HepG2 (cell line): ENCODE data around the gene SYNPO. TPM values are rescaled to one million over a fixed set of nuclear protein-coding genes. Genes with fewer than 3 reads are reported as not detected.
A peak's percentile ranks its signal among the peaks of the same experiment; 100 is the strongest.

ENCODE experiments used
- ATAC-seq: fragments of 200-7000 bp; cut with Tn5 transposase; 3 replicates; pipeline ENCODE4 v1.9.1; 2020; ENCODE audit warnings: mild to moderate bottlenecking, moderate library complexity
- BruUV-seq: library from RNA; stranded (reverse); fragments of 400-500 nt; replicated peaks from 2 replicates; lab custom pipeline; 2021; lab: Mats Ljungman, UMichigan
- CTCF ChIA-PET: fragments of 300-600 bp; formaldehyde crosslinking; extraction: SDS; loops from one replicate; lab custom pipeline; 2021; ENCODE audit warnings: low total read pairs, inconsistent platforms, low intra/inter-chr PET ratio; lab: Yijun Ruan, JAX
- POLR2A ChIA-PET: fragments of 350-600 bp; sonication (Branson Sonifier 250); formaldehyde crosslinking; loops from one replicate; lab custom pipeline; 2020; ENCODE audit warnings: antibody characterized with exemption, inconsistent platforms; lab: Yijun Ruan, JAX
- DNase-seq: peaks from one replicate; pipeline ENCODE4 v3.0.0-alpha.2; 2015; ENCODE audit warnings: low spot score
- FAIRE-seq: peaks from 3 replicates; lab custom pipeline; 2011; peaks lifted over from hg19 to GRCh38; lab: Jason Lieb, UNC
- H2AFZ ChIP-seq: one replicate; pipeline ENCODE4 v1.6.1; 2011; ENCODE audit warnings: low read length, inconsistent platforms
- H3K27ac ChIP-seq: fragments of 300-600 bp; 3 replicates; pipeline ENCODE4 v1.8.0; 2011; ENCODE audit warnings: mixed run types, mild to moderate bottlenecking, mixed read lengths, low read length, inconsistent platforms; ENCODE audit not compliant: insufficient read depth; ENCODE audit errors: extremely low read length
- H3K27me3 ChIP-seq, 2 experiments: fragments of 200-600 bp in 1 of 2; 2 replicates in 1 of 2; 3 replicates in 1 of 2; pipeline versions ENCODE4 v1.6.0 to v1.8.0; 2011; ENCODE audit warnings: low read length in 2 of 2, mild to moderate bottlenecking in 2 of 2, moderate library complexity in 2 of 2, inconsistent platforms in 1 of 2; ENCODE audit not compliant: insufficient read depth in 2 of 2, control insufficient read depth in 1 of 2
- H3K36me3 ChIP-seq, 2 experiments: fragments of 200-600 bp in 1 of 2; replicated peaks in 1 of 2; 2 replicates in 1 of 2; 3 replicates in 1 of 2; pipeline versions ENCODE4 v1.5.1 to v1.8.0; 2011; ENCODE audit warnings: low read length in 2 of 2, inconsistent platforms in 1 of 2; ENCODE audit not compliant: insufficient read depth in 2 of 2, control insufficient read depth in 1 of 2
- H3K4me1 ChIP-seq: 2 replicates; pipeline ENCODE4 v1.5.1; 2012; ENCODE audit warnings: low read length, inconsistent platforms; ENCODE audit not compliant: insufficient read depth
- H3K4me2 ChIP-seq: 2 replicates; pipeline ENCODE4 v1.6.0; 2011; ENCODE audit warnings: low read depth, low read length, inconsistent platforms
- H3K4me3 ChIP-seq, 3 experiments: fragments of 200-600 bp in 1 of 3; sonication (generic), shearing (Covaris generic) in 1 of 3; replicated peaks in 1 of 3; 2 replicates each; pipeline ENCODE4 v1.5.1; 2011 to 2016; ENCODE audit warnings: low read length in 3 of 3, inconsistent platforms in 2 of 3, low read depth in 2 of 3, mild to moderate bottlenecking in 2 of 3, control low read depth in 1 of 3, mixed read lengths in 1 of 3; ENCODE audit not compliant: insufficient read depth in 1 of 3
- H3K79me2 ChIP-seq: one replicate; pipeline ENCODE4 v1.6.1; 2011; ENCODE audit warnings: low read length, inconsistent platforms; ENCODE audit not compliant: insufficient read depth
- H3K9ac ChIP-seq: 2 replicates; pipeline ENCODE4 v1.6.0; 2011; ENCODE audit warnings: mild to moderate bottlenecking, low read depth, low read length, inconsistent platforms; ENCODE audit not compliant: insufficient read depth
- H3K9me3 ChIP-seq: 2 replicates; pipeline ENCODE4 v1.5.1; 2012; ENCODE audit warnings: mild to moderate bottlenecking, low read length
- H4K20me1 ChIP-seq: 2 replicates; pipeline ENCODE4 v1.6.0; 2011; ENCODE audit warnings: inconsistent platforms, mild to moderate bottlenecking, low read length, moderate library complexity; ENCODE audit not compliant: insufficient read depth
- DNMT3B ChIP-seq: conservative IDR thresholded peaks from 2 replicates; pipeline ENCODE4 v1.6.1; 2016; ENCODE audit warnings: missing biosample characterization, control low read depth
- HNRNPK ChIP-seq: fragments of 200-400 bp; formaldehyde crosslinking; IDR thresholded peaks from 2 replicates; pipeline ENCODE4 v1.6.1; 2018; ENCODE audit warnings: low read length, low read depth, moderate library complexity, mild to moderate bottlenecking; ENCODE audit not compliant: poor library complexity, severe bottlenecking
- NFE2L2 ChIP-seq: fragments of 150-350 bp; IDR thresholded peaks from 2 replicates; pipeline ENCODE4 v1.6.1; 2014; ENCODE audit warnings: low read length
- THAP11 ChIP-seq: IDR thresholded peaks from 2 replicates; pipeline ENCODE4 v1.6.1; 2016; ENCODE audit warnings: missing biosample characterization, missing genetic modification reagents
- WIZ ChIP-seq: sonication (generic); formaldehyde crosslinking; IDR thresholded peaks from 2 replicates; pipeline ENCODE4 v1.5.1; 2020; ENCODE audit warnings: mild to moderate bottlenecking, missing genetic modification reagents
- ZNF484 ChIP-seq: sonication (generic); formaldehyde crosslinking; IDR thresholded peaks from 2 replicates; pipeline ENCODE4 v1.5.1; 2020; ENCODE audit warnings: mild to moderate bottlenecking, low read depth, missing genetic modification reagents, borderline replicate concordance
- ZNF768 ChIP-seq: sonication (generic); formaldehyde crosslinking; IDR thresholded peaks from 2 replicates; pipeline ENCODE4 v1.4.0; 2020; ENCODE audit warnings: missing genetic modification reagents
- ZSCAN12 ChIP-seq: sonication (generic); formaldehyde crosslinking; IDR thresholded peaks from 2 replicates; pipeline ENCODE4 v1.9.0; 2021; ENCODE audit warnings: mild to moderate bottlenecking, missing genetic modification reagents
- ZSCAN29 ChIP-seq: sonication (generic); formaldehyde crosslinking; conservative IDR thresholded peaks from 2 replicates; pipeline ENCODE4 v1.4.0; 2020; ENCODE audit warnings: mild to moderate bottlenecking, missing genetic modification reagents
- WGBS: methylation state at CpG from one replicate; pipeline ENCODE4 v1.1.6; 2017; ENCODE audit warnings: low lambda C conversion rate; 5-methylcytosine and 5-hydroxymethylcytosine counted together
- in situ Hi-C: cut with HindIII; loops from 2 replicates; pipeline ENCODE4 v1.10.0; 2017; ENCODE audit warnings: low pct_unique_long_range_greater_than_20kb; ENCODE audit not compliant: extremely low pct_ligation_motif_present
- intact Hi-C: fragments of 100-400 bp; cut with micrococcal nuclease; formaldehyde crosslinking; loops from one replicate; pipeline ENCODE4 v1.10.0; 2022; ENCODE audit not compliant: unreplicated experiment
- polyA plus RNA-seq, 8 experiments: library from polyadenylated mRNA; depleted of rRNA in 3 of 8; stranded (reverse) in 7 of 8; unstranded in 1 of 8; fragments of >200 nt; fragmentation: Illumina TruSeq in 4 of 8; extraction: Trizol in 4 of 8; gene quantifications; 2 replicates each; pipeline versions ENCODE4 v1.2.1 to v1.2.3, GENCODE V29; 2011 to 2016; ENCODE audit warnings: low read depth in 4 of 8, missing spikeins in 1 of 8, mixed read lengths in 1 of 8; ENCODE audit not compliant: insufficient read depth in 1 of 8
- total RNA-seq, 5 experiments: library from RNA; depleted of rRNA; stranded (reverse); fragments of >200 nt; fragmentation: Illumina TruSeq; extraction: Trizol; gene quantifications; 2 replicates each; pipeline ENCODE4 v1.2.3, GENCODE V29; 2016; ENCODE audit warnings: low read depth in 1 of 5

Gene SYNPO
- total and polyA plus RNA-seq, 2 of the 13 experiments (the other 11 are each of a cell fraction or from before 2014, with no cell fraction given): 0.09 to 0.30 TPM

DNA sequence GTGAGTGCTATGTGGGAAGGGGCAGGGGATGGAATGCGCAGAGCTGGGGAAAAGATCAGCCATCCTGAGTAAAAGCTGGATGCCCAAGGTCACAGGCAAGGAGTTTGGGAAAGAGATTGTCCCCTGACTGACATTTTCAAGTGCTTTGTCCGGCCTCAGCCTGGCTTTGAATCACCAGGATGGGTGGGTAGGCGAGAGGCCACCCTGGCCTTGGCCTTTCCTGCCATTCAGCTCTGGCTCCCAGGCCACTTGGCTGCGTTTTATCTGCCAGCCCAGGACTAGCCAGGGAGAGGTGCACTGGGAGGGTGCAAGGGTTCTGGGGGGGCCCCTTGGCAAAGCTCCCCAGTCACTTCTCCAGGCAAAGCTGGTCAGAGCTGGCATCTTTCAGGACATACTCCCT lies 37.4 kb upstream of the SYNPO start:
- CTCF ChIA-PET: no interaction called here
- intact Hi-C loops (no loop called here), in situ Hi-C loops (no loop called here)
- H4K20me1 ChIP-seq: no peaks in the 10 kb centered on the region
- no peaks in the 10 kb centered on the region for H3K36me3 ChIP-seq
- H2AFZ ChIP-seq: no peak overlapping the region
- no peak for TF ChIP-seq WIZ (CRISPR knock-in tag)
- TF ChIP-seq ZSCAN29 (CRISPR knock-in tag): no peak
- TF ChIP-seq THAP11: no peak
- no peak for TF ChIP-seq ZNF484 (CRISPR knock-in tag)
- TF ChIP-seq DNMT3B (CRISPR knock-in tag): no peak
- no peak for TF ChIP-seq HNRNPK
- TF ChIP-seq ZSCAN12 (CRISPR knock-in tag): no peak
- POLR2A ChIA-PET: no interaction called here
- ATAC-seq (no peak), DNase-seq (no peak), FAIRE-seq (no peak)
- no peak overlapping the region for H3K9ac ChIP-seq
- H3K4me3 ChIP-seq: no peak overlapping the region
- peaks cover 4 to 24% of the 10 kb centered on the region in 2 experiments; a peak in 4 of 5 replicates for H3K27me3 ChIP-seq
- BruUV-seq: no TSS peak
- no peaks in the 10 kb centered on the region for H3K9me3 ChIP-seq
- WGBS: 5% methylated on average over 3 of the region's 4 CpGs
- H3K4me1 ChIP-seq: peaks cover 18% of the 10 kb centered on the region
- no peak overlapping the region for H3K27ac ChIP-seq
- H3K79me2 ChIP-seq: no peaks in the 10 kb centered on the region
- no peak overlapping the region for H3K4me2 ChIP-seq

DNA sequence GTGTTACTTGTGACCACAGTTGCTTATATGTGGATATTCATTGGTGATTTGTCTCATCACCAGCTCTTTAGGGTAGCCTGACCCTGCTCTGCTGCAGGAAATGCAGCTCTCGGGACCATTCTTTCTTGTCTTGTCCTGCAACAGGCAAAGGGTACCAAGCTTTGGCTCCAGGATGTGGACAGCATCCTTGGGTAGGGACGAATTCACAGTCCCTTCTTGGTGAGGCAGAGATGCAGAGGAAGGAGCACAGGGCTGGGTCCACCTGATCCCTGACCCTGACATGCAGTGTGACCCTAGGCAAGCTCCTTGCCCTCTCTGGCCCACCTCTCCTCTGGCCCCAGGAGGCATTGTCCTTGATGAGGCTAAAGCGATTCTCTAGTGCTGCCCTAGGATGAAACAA lies 37.0 kb upstream of the SYNPO start:
- Histone ChIP-seq H3K27me3 (peaks cover 4 to 19% of the 10 kb centered on the region in 2 experiments; a peak in 3 of 5 replicates), H3K4me3 (no peak overlapping the region), H3K9me3 (no peaks in the 10 kb centered on the region), H4K20me1 (no peaks in the 10 kb centered on the region)
- WGBS: 20% methylated on average over 1 of the region's 3 CpGs
- TF ChIP-seq NFE2L2 (no peak), ZNF768 (0 out of 2 replicates have a peak, but pooled peaks have one; percentile 31)
- TF ChIP-seq, all 625 proteins: peak for 1
- ATAC-seq (no peak), FAIRE-seq (no peak), DNase-seq (no peak)
- Histone ChIP-seq H3K9ac (no peak overlapping the region), H3K4me1 (peaks cover 18% of the 10 kb centered on the region), H3K4me2 (no peak overlapping the region), H3K36me3 (no peaks in the 10 kb centered on the region), H3K27ac (no peak overlapping the region), H2AFZ (no peak overlapping the region), H3K79me2 (no peaks in the 10 kb centered on the region)
- ChIA-PET POLR2A (no interaction called here), CTCF (no interaction called here)
- intact Hi-C loops (no loop called here), in situ Hi-C loops (no loop called here)
- no TSS peak for BruUV-seq
